ENCODE data around the gene ARHGEF38. TPM values are rescaled to one million over a fixed set of nuclear protein-coding genes. Genes with fewer than 3 reads are reported as not detected.

ARHGEF38 gene
- total RNA-seq, 1 donor from 2014 or later: not detected

Other genes starting within 250 kb of the ARHGEF38 start
- gene PPA2, start 78.6 kb upstream of the ARHGEF38 start, total RNA-seq: 47.0 and 52.3 TPM in 2 replicates
- gene INTS12, start 156.1 kb downstream of the ARHGEF38 start, total RNA-seq: 21.2 and 21.9 TPM in 2 replicates
- gene GSTCD, start 156.2 kb downstream of the ARHGEF38 start, total RNA-seq: 12.3 TPM in 2 replicates

Measured in astrocyte (in vitro differentiated cells and primary cell).